ENCODE measurements around the gene THAP4.

Gene THAP4

GRCh38 chr2:241551998-241552737, 84.8 kb downstream of the THAP4 start:
- H2AFZ ChIP-seq (ENCODE audit: low read length) = no peak overlapping the region
- no peaks in the 10 kb centered on the region for H3F3A ChIP-seq (ENCODE audit: insufficient read depth, low read length)
- no peak overlapping the region for H3K9ac ChIP-seq (ENCODE audit: low read length)
- H3K27me3 ChIP-seq (replicated peaks; ENCODE audit: insufficient read depth, low read length) = peaks cover 68% of the 10 kb centered on the region
- no peak overlapping the region for H3K27ac ChIP-seq (ENCODE audit: low read length)
- no peak overlapping the region for H3K4me3 ChIP-seq (ENCODE audit: low read length)
- H3K79me2 ChIP-seq (ENCODE audit: low read length) = no peaks in the 10 kb centered on the region
- H3K9me3 ChIP-seq (replicated peaks; ENCODE audit: insufficient read depth, low read length) = no peaks in the 10 kb centered on the region
- DNase-seq = no peak
- H3K36me3 ChIP-seq (replicated peaks; ENCODE audit: insufficient read depth, low read length) = no peaks in the 10 kb centered on the region
- H4K20me1 ChIP-seq (ENCODE audit: insufficient read depth, low read length) = no peaks in the 10 kb centered on the region
- H3K4me1 ChIP-seq (ENCODE audit: low read length) = no peaks in the 10 kb centered on the region
- no peak overlapping the region for H3K4me2 ChIP-seq (ENCODE audit: low read depth, low read length)
- no peaks in the 10 kb centered on the region for H3K9me2 ChIP-seq (replicated peaks; ENCODE audit: insufficient read depth, low read length)
- TF ChIP-seq CTCF (IDR thresholded peaks at IDR 0.05; ENCODE audit: low read length) = no peak
- no peak for TF ChIP-seq EZH2 (optimal IDR thresholded peaks at IDR 0.05; ENCODE audit: low read depth, low read length)

GRCh38 chr2:241551599-241551997, 85.4 kb downstream of the THAP4 start:
- Histone ChIP-seq H3K9me3 (replicated peaks; ENCODE audit: insufficient read depth, low read length) (no peaks in the 10 kb centered on the region), H3K27me3 (replicated peaks; ENCODE audit: insufficient read depth, low read length) (peaks cover 68% of the 10 kb centered on the region), H3K9ac (ENCODE audit: low read length) (no peak overlapping the region), H3K4me2 (ENCODE audit: low read depth, low read length) (no peak overlapping the region), H4K20me1 (ENCODE audit: insufficient read depth, low read length) (no peaks in the 10 kb centered on the region), H2AFZ (ENCODE audit: low read length) (no peak overlapping the region), H3K9me2 (replicated peaks; ENCODE audit: insufficient read depth, low read length) (no peaks in the 10 kb centered on the region), H3F3A (ENCODE audit: insufficient read depth, low read length) (no peaks in the 10 kb centered on the region), H3K36me3 (replicated peaks; ENCODE audit: insufficient read depth, low read length) (no peaks in the 10 kb centered on the region), H3K4me3 (ENCODE audit: low read length) (no peak overlapping the region), H3K4me1 (ENCODE audit: low read length) (no peaks in the 10 kb centered on the region), H3K79me2 (ENCODE audit: low read length) (no peaks in the 10 kb centered on the region), H3K27ac (ENCODE audit: low read length) (no peak overlapping the region)
- TF ChIP-seq EZH2phosphoT487 (IDR thresholded peaks at IDR 0.05; ENCODE audit: low read length) = no peak
- no peak for TF ChIP-seq EZH2 (optimal IDR thresholded peaks at IDR 0.05; ENCODE audit: low read depth, low read length)
- no peak for TF ChIP-seq CTCF (IDR thresholded peaks at IDR 0.05; ENCODE audit: low read length)
- no peak for DNase-seq

- Histone ChIP-seq H3K9me2 (replicated peaks; ENCODE audit: insufficient read depth, low read length) (no peaks in the 10 kb centered on the region), H3F3A (ENCODE audit: insufficient read depth, low read length) (no peaks in the 10 kb centered on the region), H3K9ac (ENCODE audit: low read length) (no peak overlapping the region), H3K27me3 (replicated peaks; ENCODE audit: insufficient read depth, low read length) (peaks cover 73% of the 10 kb centered on the region), H3K27ac (ENCODE audit: low read length) (no peak overlapping the region), H3K9me3 (replicated peaks; ENCODE audit: insufficient read depth, low read length) (no peaks in the 10 kb centered on the region), H3K36me3 (replicated peaks; ENCODE audit: insufficient read depth, low read length) (no peaks in the 10 kb centered on the region), H3K4me1 (ENCODE audit: low read length) (no peaks in the 10 kb centered on the region), H3K4me2 (ENCODE audit: low read depth, low read length) (no peak overlapping the region), H3K79me2 (ENCODE audit: low read length) (no peaks in the 10 kb centered on the region), H2AFZ (ENCODE audit: low read length) (no peak overlapping the region), H3K4me3 (ENCODE audit: low read length) (no peak overlapping the region), H4K20me1 (ENCODE audit: insufficient read depth, low read length) (no peaks in the 10 kb centered on the region)
- TF ChIP-seq EZH2phosphoT487 (IDR thresholded peaks at IDR 0.05; ENCODE audit: low read length) = no peak
- TF ChIP-seq CTCF (IDR thresholded peaks at IDR 0.05; ENCODE audit: low read length) = no peak
- no peak for TF ChIP-seq EZH2 (optimal IDR thresholded peaks at IDR 0.05; ENCODE audit: low read depth, low read length)
- DNase-seq = no peak
Measured at GRCh38 chr2:241550616-241551580, 86.1 kb downstream of the THAP4 start.

Data from MM.1S (cell line).